GM19240 (cell line): Measurements from ENCODE around the gene CD164.
"Not testable (repeated sequence)": the region's sequence is repeated elsewhere in the genome, so short reads cannot be mapped to it uniquely, and the experiment has no call there.

Source experiments
- DNase-seq: peaks from one replicate; pipeline ENCODE4 v3.0.0; 2011; ENCODE audit warnings: low spot score; ENCODE audit not compliant: insufficient read length

CD164 gene

DNA sequence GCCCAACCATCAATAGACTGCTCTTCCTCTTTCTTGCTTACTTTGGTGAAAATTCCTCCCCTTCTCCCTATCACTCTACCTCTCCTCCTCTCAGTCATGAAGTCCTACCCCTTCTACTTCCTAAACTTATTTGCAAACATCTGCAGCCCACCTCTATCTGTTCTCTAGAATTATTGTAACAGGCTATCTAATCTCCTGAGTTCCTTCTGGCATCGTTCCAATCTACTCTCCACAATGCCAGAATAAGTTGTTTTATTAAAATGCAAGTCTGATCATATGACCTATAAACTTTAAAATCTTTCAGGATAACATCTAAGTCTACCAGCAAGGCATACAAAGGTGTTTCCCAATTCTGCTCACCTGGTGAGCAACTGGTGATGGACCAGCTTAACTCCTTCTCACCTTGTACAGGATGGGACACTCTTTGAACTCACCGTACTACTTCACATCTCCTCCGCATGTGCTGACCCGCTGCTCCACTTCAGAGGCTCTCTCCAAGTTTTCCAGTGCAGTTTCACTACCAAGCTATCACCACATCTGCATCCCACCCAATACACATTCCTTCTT lies 7.9 kb downstream of the CD164 start:
- no peak for DNase-seq

- DNase-seq: no peak
These were observed 8.5 kb downstream of the CD164 start for GRCh38 chr6:109373762-109374161.

DNA sequence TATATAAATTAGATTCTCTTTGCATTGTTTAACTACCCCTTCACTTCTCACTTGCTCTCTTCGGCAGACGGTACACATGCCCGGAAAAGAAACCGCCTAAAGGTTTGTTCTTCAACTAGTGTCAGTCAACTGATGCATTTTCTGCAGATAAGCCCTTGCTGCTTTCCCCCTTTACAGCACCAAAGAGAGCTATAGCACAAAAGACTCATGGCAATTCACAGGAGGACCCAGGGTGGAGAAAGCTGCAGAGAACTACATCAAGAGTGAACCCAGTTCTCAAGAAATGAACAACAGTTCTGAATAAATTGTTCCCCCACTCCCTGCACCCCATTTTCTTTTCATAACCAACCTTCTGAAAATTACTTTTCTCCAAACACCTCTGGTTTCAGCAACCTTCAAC lies 8.9 kb downstream of the CD164 start:
- DNase-seq: no peak

DNA sequence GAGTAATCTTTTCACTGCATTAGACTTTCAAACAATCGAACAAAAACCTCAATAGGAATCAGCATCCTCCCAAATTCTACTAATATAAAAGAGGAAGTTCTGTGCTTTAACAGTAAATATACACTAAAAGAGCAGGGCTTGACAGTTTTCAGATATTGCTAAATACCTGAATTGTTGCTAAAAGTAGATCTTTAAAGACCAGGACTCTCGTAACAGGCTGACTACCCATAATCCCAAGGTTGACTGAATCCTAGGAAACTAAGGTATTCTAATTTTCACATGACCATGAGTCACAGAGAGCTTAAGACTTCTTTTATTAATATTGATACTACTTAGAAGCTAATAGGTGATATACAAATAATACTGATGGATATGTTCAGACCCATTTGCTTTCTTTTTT lies 10.1 kb downstream of the CD164 start:
- no peak for DNase-seq

- no peak for DNase-seq
These were observed 11.5 kb downstream of the CD164 start for GRCh38 chr6:109370792-109371191.

GRCh38 chr6:109370336-109370735 lies 11.9 kb downstream of the CD164 start:
- DNase-seq: no peak

DNA sequence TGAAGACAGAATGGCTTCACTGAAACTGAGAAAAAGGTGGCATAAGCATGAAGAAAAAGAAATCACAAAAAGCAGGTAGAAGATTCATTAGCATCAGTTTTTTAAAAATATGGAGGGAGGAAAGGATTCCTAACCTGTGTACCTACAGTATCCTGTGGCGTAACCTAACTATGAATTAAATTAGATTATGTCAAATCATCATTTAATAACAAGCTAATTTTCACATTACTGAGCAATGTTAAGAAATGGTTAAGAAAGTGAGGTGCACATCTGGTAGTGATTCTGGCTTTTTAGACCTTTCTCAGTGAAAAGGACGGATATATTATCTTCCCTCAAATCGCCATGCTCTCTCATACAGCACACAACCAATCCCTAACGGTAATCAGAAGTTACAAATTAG lies 12.5 kb downstream of the CD164 start:
- DNase-seq: no peak

DNA sequence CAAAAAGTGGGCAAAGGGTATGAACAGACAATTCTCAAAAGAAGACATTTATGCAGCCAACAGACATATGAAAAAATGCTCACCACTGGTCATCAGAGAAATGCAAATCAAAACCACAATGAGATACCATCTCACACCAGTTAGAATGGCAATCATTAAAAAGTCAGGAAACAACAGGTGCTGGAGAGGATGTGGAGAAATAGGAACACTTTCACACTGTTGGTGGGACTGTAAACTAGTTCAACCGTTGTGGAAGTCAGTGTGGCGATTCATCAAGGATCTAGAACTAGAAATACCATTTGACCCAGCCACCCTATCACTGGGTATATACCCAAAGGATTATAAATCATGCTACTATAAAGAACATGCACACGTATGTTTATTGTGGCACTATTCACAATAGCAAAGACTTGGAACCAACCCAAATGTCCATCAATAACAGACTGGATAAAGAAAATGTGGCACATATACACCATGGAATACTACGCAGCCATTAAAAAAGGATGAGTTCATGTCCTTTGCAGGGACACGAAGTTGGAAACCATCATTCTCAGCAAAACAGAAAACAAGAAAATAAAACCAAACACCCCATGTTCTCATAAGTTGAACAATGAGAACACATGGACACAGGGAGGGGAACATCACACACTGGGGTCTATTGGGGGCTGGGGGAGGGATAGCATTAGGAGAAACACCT lies 17.7 kb downstream of the CD164 start:
- DNase-seq: not testable (repeated sequence)

- DNase-seq: no peak
These were observed 18.5 kb downstream of the CD164 start for GRCh38 chr6:109363753-109364152.

DNA sequence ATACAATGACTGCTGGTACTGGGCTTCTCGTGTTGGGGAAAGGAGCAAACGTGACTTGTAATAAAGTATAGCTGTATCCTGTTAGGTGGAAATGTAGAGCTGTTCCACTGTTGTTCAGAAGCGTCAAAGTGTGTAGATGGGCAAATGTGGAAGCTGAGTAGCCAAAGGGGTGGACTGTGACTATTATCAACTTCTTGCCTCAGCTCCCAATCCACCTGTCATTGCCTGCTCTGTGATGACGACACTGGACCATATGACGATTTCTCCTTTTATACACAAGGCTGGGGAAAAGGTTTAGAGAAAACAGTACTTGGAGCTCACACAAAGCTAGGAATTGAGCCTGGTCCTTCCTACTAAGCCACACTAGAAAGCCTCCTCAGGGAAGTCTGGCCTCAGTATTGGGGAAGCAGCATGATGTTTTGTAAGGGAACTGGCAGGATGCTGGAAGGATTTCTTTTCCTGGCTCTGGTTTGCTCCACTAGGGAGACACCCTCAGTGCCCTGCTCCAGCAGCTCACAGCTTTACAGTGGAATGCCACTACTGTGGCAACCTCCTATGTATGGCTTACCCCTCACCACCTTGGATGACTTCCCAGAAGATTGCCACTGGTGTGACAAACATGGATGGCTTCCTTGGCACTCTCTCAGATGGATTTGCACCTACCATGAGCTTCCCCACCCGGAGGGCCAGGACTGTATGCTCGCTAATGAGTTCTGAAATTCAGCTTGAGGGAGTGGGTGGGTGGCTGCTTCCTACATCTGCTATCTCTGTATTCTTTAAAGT lies 20.0 kb downstream of the CD164 start:
- DNase-seq: no peak

- no peak for DNase-seq
These were observed 21.5 kb downstream of the CD164 start for GRCh38 chr6:109360791-109361190.

- no peak for DNase-seq
These were observed 22.0 kb downstream of the CD164 start for GRCh38 chr6:109360281-109360680.

- no peak for DNase-seq
These were observed 23.0 kb downstream of the CD164 start for GRCh38 chr6:109359248-109359647.

- no peak for DNase-seq
These were observed 24.1 kb downstream of the CD164 start for GRCh38 chr6:109358204-109358603.

DNA sequence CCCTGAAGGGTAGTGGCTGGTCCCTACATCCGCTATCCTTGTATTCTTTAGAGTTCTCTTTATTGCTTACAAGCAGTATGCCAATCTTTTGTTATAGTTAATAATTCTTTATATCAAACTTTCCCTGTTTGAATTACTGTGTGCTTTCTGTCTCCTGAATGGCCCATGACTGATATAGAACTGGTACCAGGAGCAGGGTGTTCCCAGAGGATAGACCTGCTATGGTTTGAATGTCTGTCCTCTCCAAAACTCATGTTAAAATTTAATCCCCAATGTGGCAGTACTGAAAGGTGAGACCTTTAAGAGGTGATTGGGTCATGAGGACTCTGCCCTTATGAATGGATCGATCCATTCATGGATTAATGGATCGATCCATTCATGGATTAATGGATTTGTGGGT lies 26.0 kb downstream of the CD164 start:
- DNase-seq: no peak

GRCh38 chr6:109351231-109352130 lies 30.8 kb downstream of the CD164 start:
- DNase-seq: no peak

GRCh38 chr6:109349419-109349987 lies 32.8 kb downstream of the CD164 start:
- no peak for DNase-seq

GRCh38 chr6:109348226-109348625 lies 34.0 kb downstream of the CD164 start:
- no peak for DNase-seq

DNA sequence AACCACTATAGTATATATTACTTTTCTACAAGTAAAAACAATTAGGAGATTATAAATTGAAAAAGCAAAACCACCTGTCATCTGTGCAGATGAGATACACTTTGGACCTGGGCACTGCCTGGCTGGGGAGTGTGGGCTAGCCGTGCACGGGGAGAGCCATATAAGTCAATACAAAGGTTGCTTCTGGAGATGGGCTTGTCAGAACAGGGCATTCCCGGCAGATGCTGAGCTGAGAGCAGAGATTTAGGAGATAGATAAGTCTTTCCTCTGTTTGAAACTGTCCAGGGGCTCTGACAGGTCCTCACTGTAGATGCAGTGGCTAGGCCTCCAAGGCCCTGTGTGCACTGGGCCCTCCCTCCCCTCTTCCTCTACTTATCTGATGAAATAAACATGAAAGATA lies 34.5 kb downstream of the CD164 start:
- DNase-seq: no peak

- no peak for DNase-seq
These were observed 36.3 kb downstream of the CD164 start for GRCh38 chr6:109345986-109346385.

DNA sequence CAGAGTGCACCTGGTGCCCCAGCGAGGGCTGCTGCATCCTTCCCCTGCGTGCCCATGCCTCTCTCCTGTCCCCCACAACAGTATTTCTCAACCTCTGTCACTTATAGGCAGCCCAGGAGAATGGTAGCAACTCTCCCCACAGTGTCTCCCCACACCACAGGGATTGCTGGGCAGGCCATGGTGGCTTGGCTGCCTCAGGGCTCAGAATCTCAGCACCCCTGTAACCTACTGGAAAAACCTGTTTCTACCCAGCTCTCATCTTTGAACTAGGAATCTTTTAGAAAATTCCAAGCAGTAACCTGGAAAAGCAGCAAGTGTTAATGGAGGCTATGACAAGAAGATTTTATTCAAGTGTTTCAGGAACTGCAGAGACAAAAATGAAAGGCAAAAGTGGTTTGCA lies 38.0 kb downstream of the CD164 start:
- DNase-seq: no peak
